Measurements from ENCODE around the gene RALGAPA2. TPM values are rescaled to one million over a fixed set of nuclear protein-coding genes. Genes with fewer than 3 reads are reported as not detected.

RALGAPA2 gene
- total RNA-seq, 1 donor from 2014 or later: 24.8 TPM

DNA sequence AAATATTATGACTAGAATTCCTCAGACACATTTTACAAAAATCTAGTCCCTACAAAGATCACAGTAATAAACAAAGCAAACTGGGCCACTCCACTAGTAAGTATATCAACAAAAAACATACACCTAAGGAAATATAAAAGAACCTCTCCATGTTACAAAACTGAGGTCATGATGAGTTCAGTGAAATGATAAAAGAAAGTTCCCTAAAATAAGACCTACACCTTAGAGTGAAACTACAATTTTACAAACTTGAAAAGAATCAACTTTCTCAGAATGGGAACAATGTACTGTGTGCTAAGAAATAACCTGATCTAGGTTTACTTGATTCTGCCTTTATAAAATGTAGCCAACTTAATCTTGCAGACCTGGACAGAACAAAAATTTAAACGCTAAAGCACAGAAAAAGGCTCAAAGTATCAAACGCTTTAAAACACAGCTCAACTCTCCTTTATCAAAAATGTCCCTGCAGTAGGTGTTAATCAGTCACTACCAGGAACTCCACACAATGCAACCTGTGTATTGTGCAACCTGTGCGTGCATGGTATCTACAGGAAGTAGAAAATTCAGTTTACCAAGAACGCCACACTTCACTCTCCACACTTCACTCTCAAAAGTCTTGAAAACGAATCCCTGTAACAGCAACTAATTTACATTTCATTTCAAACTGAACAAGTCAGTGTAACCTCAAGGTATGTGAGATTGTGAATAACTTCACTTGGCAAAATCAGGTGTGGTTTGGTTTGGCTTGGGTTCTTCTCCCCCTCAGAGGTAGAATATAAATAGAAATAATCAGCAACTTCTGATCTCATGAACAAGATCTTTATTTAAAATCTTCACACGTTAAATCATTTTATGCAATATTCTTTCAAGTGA lies 1.8 kb downstream of the RALGAPA2 start:
- Histone ChIP-seq H3K27me3 (ENCODE audit: control insufficient read depth, insufficient read depth, low read length) (no peaks in the 10 kb centered on the region), H3K4me3 (ENCODE audit: low read depth, low read length) (peak overlapping the region; percentile 90), H3K36me3 (ENCODE audit: control insufficient read depth, insufficient read depth, low read length) (no peaks in the 10 kb centered on the region)
- peak; percentile 14 for DNase-seq (ENCODE audit: low read depth)
- no peak for TF ChIP-seq CTCF (IDR thresholded peaks at IDR 0.05; ENCODE audit: insufficient read depth, low read length, poor library complexity, severe bottlenecking)

- Histone ChIP-seq H3K4me3 (ENCODE audit: low read depth, low read length) (no peak overlapping the region), H3K27me3 (ENCODE audit: control insufficient read depth, insufficient read depth, low read length) (no peaks in the 10 kb centered on the region), H3K36me3 (ENCODE audit: control insufficient read depth, insufficient read depth, low read length) (no peaks in the 10 kb centered on the region)
- no peak for TF ChIP-seq CTCF (IDR thresholded peaks at IDR 0.05; ENCODE audit: insufficient read depth, low read length, poor library complexity, severe bottlenecking)
- DNase-seq (ENCODE audit: low read depth): no peak
Observed at GRCh38 chr20:20709887-20710286, 2.6 kb downstream of the RALGAPA2 start.

DNA sequence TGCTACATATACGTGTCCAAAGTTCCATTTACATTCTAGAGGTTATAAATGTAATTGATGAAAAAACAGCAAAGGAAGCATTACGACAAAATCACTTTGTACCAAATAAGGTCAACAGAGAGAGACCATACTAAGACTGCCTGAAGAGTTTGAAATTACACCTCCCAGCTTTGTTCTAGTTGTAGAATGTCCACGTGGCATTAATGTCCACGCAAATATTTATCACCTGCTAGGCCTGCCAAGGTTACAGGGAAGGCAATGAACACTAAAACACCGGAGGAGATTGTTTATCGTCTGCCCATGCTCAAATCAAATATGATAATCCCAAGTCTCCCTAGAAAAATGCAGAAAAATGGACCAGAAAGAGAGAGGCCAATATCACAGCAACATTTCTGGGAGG lies 6.2 kb downstream of the RALGAPA2 start:
- H3K4me3 ChIP-seq (ENCODE audit: low read depth, low read length): no peak overlapping the region
- no peaks in the 10 kb centered on the region for H3K27me3 ChIP-seq (ENCODE audit: control insufficient read depth, insufficient read depth, low read length)
- H3K36me3 ChIP-seq (ENCODE audit: control insufficient read depth, insufficient read depth, low read length): no peaks in the 10 kb centered on the region
- TF ChIP-seq CTCF (IDR thresholded peaks at IDR 0.05; ENCODE audit: insufficient read depth, low read length, poor library complexity, severe bottlenecking): no peak
- no peak for DNase-seq (ENCODE audit: low read depth)

GRCh38 chr20:20702330-20703245 lies 9.9 kb downstream of the RALGAPA2 start:
- H3K36me3 ChIP-seq (ENCODE audit: control insufficient read depth, insufficient read depth, low read length): no peaks in the 10 kb centered on the region
- no peak for DNase-seq (ENCODE audit: low read depth)
- no peak for TF ChIP-seq CTCF (IDR thresholded peaks at IDR 0.05; ENCODE audit: insufficient read depth, low read length, poor library complexity, severe bottlenecking)
- no peak overlapping the region for H3K4me3 ChIP-seq (ENCODE audit: low read depth, low read length)
- H3K27me3 ChIP-seq (ENCODE audit: control insufficient read depth, insufficient read depth, low read length): no peaks in the 10 kb centered on the region

DNA sequence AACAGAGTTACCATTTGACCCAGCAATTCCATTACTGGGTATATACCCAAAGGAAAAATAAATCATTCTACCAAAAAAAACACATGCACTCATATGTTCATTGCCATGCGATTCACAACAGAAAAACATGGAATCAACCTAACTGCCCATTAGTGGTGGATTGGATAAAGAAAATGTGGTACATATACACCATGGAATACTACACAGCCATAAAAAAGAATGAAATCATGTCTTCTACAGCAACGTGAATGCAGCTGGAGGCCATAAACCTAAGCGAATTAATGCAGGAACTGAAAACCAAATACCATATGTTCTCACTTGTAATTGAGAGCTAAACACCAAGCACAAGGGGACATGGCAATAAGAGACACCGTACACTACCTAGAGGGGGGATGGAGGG lies 12.5 kb downstream of the RALGAPA2 start:
- H3K36me3 ChIP-seq (ENCODE audit: control insufficient read depth, insufficient read depth, low read length): no peaks in the 10 kb centered on the region
- H3K27me3 ChIP-seq (ENCODE audit: control insufficient read depth, insufficient read depth, low read length): no peaks in the 10 kb centered on the region
- H3K4me3 ChIP-seq (ENCODE audit: low read depth, low read length): no peak overlapping the region
- DNase-seq (ENCODE audit: low read depth): no peak
- TF ChIP-seq CTCF (IDR thresholded peaks at IDR 0.05; ENCODE audit: insufficient read depth, low read length, poor library complexity, severe bottlenecking): no peak
